HG03135 (cell line): ENCODE data around the gene NEURL1B.

ENCODE experiments used
- ATAC-seq: cut with Tn5 transposase; IDR thresholded peaks from one replicate; pipeline ENCODE4 v1.9.1; 2021; ENCODE audit warnings: mild to moderate bottlenecking, moderate library complexity; ENCODE audit not compliant: unreplicated experiment

The NEURL1B gene

DNA sequence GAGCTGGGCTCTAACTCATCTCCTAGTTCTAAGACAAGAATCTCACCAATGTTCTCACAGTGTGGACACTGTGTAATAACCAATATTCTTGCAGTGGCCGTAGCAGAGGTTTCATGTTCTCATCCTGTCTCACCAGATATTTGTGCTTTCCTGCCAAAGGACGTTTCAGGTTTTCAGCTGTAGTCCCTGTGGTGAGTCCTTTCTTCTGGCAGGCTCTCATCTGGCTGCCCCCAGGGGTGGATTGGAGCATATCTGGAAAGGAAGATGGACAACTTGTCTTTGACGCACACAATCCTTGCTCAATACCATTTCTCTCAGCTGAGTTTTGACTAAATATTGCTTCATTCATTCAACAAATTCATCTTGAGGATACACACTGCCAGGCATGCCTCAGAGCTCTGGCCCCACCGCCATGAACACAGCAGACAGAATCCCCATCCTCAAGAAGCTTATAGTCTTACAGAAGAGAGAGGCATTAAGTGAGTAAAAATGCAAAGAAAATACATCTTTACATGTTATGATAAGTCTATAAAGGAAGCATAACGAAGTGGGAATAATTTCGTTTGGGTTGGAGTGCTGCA is 33.8 kb upstream of the NEURL1B start:
- ATAC-seq: no peak

GRCh38 chr5:172608773-172609172 is 32.3 kb upstream of the NEURL1B start:
- ATAC-seq: no peak

GRCh38 chr5:172610643-172611042 is 30.4 kb upstream of the NEURL1B start:
- ATAC-seq: no peak

- no peak for ATAC-seq
Observed at GRCh38 chr5:172611913-172612312, 29.1 kb upstream of the NEURL1B start.

- no peak for ATAC-seq
Observed at GRCh38 chr5:172612771-172613170, 28.3 kb upstream of the NEURL1B start.

DNA sequence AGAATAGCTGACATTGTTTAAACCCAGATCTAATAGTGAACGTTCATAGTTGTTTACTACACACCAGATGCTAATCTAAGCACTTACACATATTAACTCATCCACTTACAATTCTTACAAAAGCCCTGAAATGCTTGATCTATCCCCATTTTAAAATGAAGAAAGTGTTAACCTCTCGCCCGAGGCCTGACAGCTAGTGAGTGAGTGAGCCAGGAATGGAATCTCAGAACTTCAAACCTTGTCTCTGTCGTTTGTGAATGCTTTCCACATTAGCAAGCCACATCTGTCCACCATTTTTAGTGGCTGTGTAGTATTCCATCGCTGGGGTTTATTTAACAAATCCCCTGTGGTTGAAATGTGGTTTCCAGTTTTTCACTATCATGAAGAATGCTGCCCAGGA is 24.9 kb upstream of the NEURL1B start:
- ATAC-seq: no peak

DNA sequence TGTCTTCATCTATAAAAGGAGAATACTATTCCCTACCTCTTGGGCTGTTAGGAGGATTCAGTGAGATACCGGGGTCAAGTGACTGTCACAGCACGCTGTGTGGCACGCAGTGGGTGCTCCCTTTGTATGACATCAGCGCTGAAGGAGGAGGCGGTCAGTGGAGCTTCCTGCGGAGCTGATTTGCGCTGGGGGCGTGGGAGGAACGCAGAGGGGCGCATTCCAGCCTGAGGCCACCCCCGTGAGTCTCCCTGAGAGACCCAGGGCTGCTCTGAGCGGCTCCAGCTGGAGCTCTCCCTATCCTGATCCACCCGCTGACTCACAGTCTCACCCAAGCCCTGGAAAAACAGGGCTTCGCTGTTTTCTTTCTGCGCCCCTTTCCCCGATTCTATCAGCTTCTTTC is 24.3 kb upstream of the NEURL1B start:
- ATAC-seq: no peak

GRCh38 chr5:172617817-172618216 is 23.2 kb upstream of the NEURL1B start:
- ATAC-seq: no peak

- no peak for ATAC-seq
Observed at GRCh38 chr5:172618574-172619365, 22.3 kb upstream of the NEURL1B start.

GRCh38 chr5:172620506-172620905 is 20.6 kb upstream of the NEURL1B start:
- ATAC-seq: no peak

DNA sequence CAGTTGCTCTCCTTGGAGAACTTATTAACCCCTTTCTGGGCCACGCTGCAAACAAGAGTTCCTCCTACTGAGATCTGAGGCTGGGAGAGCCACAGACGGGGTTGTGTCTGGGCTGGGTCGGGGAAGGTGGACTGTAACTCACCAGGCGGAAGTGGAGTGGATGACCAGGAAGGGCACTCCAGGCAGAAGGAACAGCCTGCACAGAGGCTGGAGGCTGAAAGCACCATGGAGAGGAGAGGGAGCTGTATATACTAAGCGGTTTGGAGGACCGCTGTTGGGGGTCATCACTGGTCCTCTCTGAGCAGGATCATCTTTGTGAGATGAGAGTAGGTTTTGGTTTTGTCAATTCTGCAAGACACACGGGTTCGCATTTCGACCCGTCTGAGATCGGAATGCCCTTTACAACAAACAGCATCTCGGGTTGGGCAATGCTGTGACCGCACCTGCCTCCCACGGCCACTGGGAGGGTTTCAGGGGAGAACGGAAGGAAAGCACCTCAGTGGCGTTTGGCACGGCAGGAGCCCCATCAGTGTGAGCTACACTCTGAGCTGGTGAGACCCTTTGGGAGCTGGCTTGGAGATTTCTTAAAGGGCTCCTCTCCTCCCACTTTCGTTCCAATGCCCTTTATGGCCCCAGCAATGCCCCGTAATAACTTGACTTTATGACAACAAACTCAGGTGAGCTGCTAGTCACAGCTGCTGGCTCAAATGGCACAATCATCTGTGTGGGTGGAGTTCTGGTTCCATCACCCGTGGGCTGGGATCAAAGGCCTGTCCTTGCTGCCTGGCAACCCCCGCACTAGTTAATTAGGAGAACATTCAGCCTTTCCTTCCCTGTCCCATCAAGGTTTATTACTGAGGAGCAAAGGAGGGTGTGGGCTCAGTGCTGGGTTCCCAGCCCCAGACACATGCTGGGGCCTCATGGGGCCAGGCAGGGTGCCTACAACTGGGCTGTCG is 18.7 kb upstream of the NEURL1B start:
- no peak for ATAC-seq

GRCh38 chr5:172623313-172623980 is 17.6 kb upstream of the NEURL1B start:
- ATAC-seq: no peak

DNA sequence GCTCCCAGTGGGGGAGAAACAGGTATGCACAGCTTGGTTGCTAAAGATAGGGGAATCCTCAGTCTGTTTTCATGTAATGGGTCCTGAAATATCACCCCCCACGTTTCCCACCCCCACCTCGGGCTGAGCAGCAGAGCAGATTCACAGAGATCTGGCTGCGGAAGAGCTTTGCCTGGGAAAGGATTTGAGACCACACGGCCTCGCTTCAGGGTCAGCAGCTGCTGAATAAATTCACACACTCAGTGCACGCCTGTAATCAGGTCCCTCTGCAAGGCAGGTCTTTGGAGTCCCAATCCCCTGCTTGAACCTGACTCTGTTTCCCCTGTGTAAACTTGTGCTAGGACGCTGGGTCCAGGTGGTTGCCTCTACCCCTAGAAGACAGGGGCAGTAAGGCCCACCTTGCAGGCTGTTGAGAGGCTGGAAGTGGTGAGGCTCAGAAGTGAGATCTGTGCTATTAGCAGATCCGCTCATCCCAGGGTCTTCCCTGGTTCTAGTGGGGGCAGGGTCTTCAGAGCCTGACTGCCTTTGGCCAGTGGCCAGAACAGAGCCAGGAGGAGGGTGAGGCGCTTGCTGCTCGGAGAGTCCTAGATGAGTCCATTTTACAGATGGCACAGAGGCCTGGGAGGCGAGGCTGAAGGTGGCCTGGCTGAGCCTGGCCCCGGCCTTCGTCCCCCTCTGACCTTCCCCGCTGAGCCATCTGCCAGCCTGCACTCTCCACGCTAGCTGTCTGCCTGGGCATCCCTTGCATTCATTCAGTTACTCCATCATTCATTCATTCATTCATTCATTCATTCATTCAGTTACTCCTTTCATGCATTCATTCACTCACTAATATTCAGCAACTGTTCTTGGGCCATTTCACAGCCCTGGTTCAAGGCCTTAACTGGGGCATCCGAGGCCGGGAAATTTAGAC is 16.7 kb upstream of the NEURL1B start:
- ATAC-seq: no peak

DNA sequence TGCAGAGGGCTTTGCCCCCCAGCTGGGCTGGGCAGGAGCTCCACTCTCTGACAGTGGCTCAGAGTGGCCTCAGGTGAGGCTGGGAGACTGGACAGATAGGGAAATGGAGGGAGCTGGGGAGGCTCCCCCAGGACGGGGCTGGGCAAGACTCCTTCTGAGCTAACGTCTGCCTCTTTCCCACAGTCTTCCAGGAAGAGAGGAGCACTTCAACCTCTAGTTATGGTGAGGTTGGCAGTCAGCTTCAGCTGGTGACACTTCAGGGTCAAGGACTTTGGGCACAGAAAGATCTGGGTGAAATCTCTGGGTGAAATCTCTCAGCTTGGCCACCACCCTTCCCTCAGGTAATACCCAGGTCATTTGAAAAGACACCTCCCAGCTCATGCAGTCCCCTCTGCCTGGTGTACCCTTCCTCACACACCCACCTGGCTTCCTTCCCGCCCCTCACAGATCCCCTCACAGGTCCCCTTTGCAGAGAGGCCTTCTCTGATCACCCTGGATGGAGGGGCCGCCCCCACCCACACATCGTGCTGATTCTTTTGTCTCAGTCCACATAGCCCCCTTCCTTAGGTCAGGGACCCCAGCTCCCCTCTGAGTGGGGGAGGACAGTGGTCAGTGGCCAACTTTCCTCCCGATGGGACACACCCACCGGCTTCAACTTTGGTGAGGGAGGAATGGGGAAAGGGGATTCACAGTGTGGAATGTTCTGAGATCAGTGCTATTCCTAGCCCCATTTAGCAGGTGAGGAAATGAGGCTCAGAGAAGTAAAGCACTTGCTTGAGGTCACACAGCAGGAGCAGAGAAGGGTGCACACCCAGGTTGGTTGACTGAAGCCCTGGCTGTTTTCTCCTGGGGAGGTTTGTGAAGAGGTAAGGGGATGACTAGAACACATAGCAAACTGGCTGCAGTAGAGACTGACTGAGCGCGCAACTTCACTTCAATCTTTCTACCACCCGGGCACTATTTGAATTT is 15.8 kb upstream of the NEURL1B start:
- no peak for ATAC-seq

- ATAC-seq: no peak
Observed at GRCh38 chr5:172626031-172626581, 15.0 kb upstream of the NEURL1B start.

GRCh38 chr5:172630082-172630481 is 11.0 kb upstream of the NEURL1B start:
- no peak for ATAC-seq

- ATAC-seq: no peak
Observed at GRCh38 chr5:172630482-172630881, 10.6 kb upstream of the NEURL1B start.

DNA sequence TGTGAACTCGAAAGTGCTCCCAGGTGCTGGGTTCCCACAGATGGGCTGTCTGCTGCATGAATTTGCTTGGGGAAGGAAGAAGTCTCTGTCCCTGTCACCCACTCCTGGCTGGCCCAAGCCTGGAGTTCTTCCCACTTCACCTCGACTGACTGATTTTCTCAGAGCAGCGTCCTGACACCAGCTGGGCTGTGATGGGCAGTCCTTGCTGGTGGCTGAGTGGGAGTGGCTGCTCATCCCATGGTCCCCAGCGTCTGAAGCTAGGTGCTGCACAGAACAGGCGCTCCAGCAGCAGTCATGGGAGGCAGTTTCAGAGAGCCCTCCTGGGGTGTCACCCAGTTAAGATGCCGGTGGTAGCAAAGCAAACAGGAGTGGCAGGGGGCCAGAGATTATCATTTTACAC is 10.1 kb upstream of the NEURL1B start:
- ATAC-seq: no peak
